GM21528 (cell line): ENCODE data around the gene KCNK7.
A peak's percentile ranks its signal among the peaks of the same experiment; 100 is the strongest.

Experiments used
- ATAC-seq: cut with Tn5 transposase; IDR thresholded peaks from one replicate; pipeline ENCODE4 v1.9.1; 2021; ENCODE audit warnings: mild to moderate bottlenecking, moderate library complexity; ENCODE audit not compliant: unreplicated experiment, low FRiP score

The KCNK7 gene

GRCh38 chr11:65589444-65590239 lies 6.0 kb downstream of the KCNK7 start:
- ATAC-seq = no peak

- peak; percentile 72 for ATAC-seq
These were observed 7.2 kb downstream of the KCNK7 start for GRCh38 chr11:65588199-65589054.

DNA sequence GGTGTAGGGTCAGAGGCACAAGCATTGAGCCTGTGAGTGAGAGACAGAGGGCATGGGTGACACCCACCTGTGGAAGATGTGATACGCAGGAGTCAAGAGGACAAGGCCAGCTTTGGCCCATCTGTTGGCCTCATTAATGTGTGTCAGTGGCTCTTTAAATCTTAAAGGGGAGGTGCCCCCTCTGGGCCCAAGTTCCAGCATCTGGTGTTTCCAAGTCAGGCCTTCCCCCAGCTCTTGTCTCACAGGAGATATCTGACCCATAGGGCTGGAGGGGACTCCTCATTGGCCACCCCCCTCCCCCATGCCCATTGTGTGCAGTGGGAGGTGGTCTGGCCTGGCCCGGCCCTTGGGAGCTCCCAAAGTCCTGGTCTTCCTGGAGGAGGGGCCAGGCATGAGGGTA lies 8.9 kb downstream of the KCNK7 start:
- ATAC-seq = no peak

- no peak for ATAC-seq
These were observed 9.4 kb downstream of the KCNK7 start for GRCh38 chr11:65586247-65586630.

DNA sequence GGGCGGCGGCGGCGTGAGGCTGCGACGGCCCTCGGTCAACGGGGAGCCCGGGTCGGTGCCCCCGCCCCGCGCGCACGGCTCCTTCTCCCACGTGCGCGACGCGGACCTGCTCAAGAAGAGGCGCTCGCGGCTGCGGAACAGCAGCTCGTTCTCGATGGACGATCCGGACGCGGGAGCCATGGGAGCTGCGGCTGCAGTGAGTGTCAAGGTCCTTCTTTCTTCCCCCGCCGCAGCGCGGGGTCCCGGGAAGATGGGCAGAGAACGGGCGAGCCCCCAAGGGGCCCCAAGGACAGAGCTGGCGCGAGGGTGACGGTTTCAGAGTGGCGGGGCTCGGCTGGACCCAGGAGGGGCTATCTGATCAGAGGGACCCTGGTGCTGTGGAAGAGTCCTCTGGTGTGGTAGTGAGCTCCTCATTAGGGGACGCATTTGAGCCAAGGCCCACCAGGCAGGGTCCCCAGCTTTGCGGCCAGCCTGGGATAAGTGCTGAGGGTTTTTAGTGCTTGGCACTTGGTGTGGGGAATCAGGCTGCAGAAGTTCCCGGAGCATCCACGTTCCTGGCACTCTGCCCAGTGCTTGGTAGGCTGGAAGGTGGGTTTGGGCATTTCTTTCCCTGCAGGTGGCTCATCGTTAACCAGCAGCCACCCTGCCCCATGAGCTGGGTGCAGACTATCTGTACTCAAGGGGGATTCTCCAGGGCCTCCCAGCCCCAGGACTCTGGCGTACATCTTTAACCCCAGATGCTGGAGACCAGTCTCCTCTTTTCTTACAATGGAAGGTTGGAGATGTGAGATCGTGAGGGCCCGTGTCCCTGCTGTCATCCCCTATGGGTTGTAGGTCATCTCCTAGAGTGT lies 10.0 kb downstream of the KCNK7 start:
- ATAC-seq = no peak

DNA sequence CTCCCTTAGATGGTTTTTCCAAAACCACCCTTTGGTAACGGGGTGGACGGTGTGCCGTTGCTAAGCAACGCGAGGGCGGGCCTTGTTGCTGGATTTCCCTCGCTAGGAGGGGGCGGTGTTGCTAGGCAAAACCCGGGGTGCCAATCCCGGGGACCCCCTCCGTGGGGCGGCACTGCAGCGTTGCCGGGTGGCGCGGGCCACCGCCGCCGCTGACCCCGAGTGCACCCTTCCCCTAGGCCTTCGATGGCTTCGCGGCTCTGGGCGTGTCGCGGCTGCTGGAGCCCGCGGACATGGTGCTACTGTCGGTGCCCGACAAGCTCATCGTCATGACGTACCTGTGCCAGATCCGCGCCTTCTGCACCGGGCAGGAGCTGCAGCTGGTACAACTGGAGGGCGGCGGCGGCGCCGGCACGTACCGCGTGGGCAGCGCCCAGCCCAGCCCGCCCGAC lies 10.9 kb downstream of the KCNK7 start:
- no peak for ATAC-seq

- ATAC-seq = no peak
These were observed 11.5 kb downstream of the KCNK7 start for GRCh38 chr11:65584106-65584505.

- no peak for ATAC-seq
These were observed 12.0 kb downstream of the KCNK7 start for GRCh38 chr11:65583589-65583988.

GRCh38 chr11:65581928-65582327 lies 13.7 kb downstream of the KCNK7 start:
- ATAC-seq = no peak

GRCh38 chr11:65580756-65581155 lies 14.8 kb downstream of the KCNK7 start:
- ATAC-seq = no peak

GRCh38 chr11:65580031-65580692 lies 15.4 kb downstream of the KCNK7 start:
- no peak for ATAC-seq

GRCh38 chr11:65579291-65579690 lies 16.3 kb downstream of the KCNK7 start:
- ATAC-seq = no peak

DNA sequence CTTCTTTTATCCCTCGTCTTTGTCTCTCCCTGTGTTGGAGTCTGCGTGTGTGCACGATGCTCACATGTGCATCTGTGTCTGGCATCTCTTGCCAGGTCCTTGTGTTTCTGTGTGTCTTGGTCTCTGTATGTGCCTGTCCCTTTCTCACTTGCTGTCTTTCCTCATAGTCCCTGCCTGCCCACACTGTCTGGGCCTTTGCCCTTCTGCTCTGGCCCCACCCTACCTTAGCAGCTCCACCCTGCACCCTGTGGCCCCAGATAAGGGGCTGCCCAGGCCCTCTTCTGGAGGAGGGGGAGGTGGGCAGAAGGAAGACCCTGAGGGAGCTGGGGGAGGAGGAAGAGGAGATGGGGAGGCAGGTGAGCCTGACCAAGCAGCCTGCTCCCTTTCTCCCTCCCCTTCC lies 16.9 kb downstream of the KCNK7 start:
- no peak for ATAC-seq

DNA sequence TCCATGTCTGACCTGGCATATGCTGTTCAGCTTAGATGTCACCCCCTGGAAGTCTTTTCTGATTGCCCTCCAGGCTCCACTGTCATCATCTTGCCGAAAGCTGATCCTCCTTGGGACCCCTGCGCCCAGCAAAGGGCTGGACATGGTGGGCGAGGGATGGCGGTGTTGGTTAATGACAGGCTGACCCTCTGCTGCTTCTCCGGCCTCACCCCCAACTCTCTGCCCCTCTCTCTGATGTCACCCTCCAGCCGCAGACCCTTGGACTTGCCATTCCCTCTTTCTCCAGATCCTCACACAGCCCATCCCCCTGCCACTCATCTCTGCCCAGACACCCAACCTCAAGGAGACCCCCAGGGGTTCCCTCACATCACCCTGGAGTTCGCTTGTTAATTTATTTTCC lies 17.5 kb downstream of the KCNK7 start:
- no peak for ATAC-seq

DNA sequence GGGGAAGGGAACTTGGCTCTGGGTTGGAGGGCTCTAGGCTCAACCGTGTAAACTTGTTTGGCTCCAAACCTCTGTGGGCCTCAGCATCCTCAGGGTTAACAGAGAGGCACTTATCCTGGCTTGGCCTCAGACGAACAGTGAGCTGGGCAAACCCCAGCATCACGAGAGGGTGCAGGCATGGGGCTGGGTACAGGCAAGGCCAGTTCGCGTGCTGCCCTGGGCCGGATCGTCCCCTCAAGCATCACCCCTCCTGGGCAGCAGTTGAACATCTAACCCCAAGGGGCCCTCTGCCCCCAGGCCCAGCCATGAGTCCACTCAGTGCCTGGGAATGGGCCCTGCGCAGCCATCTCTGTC lies 17.9 kb downstream of the KCNK7 start:
- ATAC-seq = no peak

DNA sequence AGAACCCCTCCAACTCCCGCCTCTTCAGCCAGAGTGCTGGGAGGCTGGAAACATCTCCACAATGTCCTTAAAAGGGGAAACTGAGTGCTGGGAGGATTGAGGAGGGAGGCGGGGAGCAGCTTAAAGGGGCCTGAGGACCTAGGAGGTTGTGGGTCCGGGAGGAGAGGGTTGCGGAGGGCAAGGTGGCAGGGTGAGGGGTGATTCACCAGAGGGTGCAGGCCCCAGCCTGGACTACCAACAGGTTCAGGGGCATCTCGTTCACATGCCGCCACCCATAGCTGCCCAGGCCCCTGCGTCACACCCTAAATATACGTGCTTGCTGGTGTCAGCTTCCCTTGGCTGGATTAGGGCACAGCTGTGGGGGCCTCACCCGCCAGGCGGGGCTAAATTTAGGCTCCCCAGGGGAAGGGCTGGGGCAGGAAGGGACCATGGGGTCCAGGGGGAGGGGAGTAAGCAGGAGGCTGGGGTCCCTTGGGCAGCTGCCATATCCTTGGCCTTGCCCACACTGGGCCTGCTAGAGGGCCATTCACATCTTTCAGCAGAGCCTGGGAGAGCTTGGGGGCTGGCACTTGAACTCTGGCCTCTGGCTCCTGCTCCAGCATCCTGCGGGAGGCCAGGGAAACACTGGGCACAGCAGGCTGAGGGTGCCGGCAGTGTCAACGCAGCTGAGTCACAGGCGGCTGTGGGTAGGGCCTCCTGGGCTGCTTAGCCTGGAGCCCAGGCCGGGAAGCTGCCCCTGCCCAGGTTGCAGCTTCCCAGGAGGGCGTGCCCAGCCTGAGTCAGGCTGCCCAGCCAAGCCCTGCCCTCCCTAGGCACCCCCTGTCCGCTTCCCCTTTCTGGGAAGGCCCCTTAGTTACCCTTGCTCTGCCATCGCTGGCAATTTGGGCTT lies 18.5 kb downstream of the KCNK7 start:
- no peak for ATAC-seq

DNA sequence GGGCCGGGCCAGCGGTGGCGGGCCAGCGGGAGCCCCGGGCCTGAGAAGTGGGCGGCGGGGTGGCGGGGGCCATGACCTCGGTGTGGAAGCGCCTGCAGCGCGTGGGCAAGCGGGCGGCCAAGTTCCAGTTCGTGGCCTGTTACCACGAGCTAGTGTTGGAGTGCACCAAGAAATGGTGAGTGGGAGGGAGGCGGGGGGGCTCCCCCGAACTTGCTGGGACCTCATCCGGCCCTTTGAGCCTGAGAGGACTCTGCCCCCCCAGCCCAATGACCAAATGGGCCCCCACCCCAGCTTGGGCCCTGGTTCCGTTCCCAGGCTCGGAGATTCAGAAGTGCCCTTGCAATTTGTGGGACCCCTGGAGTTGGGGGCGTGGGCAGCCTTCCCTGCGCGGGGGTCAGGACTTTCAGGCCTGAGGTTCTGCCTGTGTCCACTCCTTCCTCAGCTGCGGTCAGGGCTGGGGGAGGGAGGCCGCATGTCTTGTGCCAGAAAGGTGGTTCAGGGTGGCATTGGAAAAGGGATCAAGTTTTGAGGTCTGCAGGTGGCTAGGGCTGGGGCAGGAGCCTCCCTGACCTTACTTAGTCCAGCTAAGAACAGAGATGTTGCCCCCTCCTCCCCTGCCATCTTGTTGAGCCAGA lies 19.3 kb downstream of the KCNK7 start:
- no peak for ATAC-seq

GRCh38 chr11:65575568-65576231 lies 19.9 kb downstream of the KCNK7 start, which contains the start of gene EHBP1L1:
Gene EHBP1L1 (plus strand): TSS chr11:65576053. CDS start chr11:65576303, 250 bp downstream.
- ATAC-seq = no peak
